ENCODE measurements around the gene ALDH1L1.

ALDH1L1 gene

GRCh38 chr3:126119008-126119675 is 61.2 kb downstream of the ALDH1L1 start:
- DNase-seq (ENCODE audit: low spot score): no peak

DNA sequence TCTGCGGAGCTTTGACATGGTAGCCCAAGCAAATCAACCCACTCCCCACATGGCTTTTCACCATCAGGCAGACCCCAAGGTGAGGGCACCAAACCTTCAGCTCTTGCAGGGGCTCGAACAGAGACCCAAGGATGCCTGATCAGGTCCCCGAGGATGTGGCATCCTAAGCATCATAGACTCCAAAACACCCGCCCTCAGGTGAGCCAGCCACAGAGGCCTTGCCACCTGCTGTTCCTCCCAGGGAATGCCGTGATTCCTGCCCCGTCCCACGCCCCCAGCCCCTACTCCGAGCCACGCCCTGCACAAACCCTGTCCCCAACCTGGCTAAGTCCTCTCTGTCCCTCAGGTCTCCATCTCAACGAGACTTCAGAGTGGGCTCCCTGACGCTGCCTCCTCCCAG is 61.8 kb downstream of the ALDH1L1 start:
- DNase-seq (ENCODE audit: low spot score): no peak

- DNase-seq (ENCODE audit: low spot score): no peak
Measured at GRCh38 chr3:126117786-126118185, 62.6 kb downstream of the ALDH1L1 start.

GRCh38 chr3:126117212-126117611 is 63.2 kb downstream of the ALDH1L1 start:
- DNase-seq (ENCODE audit: low spot score): no peak

GRCh38 chr3:126116526-126116925 is 63.9 kb downstream of the ALDH1L1 start:
- DNase-seq (ENCODE audit: low spot score): no peak

DNA sequence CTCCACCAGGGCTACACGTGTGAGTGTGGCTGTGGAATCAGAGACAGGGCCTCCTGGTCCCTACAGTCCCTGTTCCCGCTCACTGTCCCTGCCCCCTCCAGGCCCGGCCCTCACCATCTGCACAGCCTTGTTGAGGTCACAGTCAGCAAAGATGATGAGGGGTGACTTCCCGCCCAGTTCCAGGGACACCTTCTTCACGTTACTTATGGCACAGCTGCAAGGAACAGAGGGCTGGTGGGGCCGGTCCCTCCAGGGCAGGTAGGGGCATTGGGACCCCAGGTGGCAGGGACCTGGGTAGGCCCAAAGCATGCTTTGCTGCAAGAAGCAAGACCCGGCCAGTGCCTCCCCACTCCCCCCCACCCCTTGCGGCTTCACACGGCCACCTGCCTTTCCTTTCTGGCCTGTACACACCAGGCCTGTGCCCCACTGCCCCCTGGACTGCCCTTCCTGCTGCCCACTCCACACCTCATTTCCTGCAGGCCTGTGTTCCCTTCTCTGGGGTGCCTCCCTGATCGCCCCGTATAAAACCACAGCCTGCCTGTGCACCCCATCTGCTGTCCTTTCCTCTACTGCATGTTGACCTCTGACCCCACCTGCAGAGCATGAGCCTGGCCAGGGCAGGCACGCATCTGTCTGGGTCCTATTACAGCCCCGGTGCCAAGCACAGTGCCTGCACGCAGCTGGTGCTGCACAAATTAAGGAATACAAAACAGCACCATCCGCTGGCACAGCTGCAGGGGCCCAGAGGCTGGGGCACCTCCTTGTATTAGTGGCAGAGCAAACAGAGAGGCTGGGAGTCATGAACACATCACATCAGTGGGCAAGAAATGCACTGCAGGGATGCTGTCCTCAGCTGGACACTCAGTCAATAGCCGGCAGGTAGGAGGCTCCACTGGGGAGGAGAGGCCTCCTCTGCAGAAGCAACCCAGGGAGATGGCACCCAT is 65.7 kb downstream of the ALDH1L1 start:
- DNase-seq (ENCODE audit: low spot score): no peak

- DNase-seq (ENCODE audit: low spot score): no peak
Measured at GRCh38 chr3:126113733-126114442, 66.5 kb downstream of the ALDH1L1 start.

GRCh38 chr3:126113238-126113555 is 67.2 kb downstream of the ALDH1L1 start:
- no peak for DNase-seq (ENCODE audit: low spot score)

DNA sequence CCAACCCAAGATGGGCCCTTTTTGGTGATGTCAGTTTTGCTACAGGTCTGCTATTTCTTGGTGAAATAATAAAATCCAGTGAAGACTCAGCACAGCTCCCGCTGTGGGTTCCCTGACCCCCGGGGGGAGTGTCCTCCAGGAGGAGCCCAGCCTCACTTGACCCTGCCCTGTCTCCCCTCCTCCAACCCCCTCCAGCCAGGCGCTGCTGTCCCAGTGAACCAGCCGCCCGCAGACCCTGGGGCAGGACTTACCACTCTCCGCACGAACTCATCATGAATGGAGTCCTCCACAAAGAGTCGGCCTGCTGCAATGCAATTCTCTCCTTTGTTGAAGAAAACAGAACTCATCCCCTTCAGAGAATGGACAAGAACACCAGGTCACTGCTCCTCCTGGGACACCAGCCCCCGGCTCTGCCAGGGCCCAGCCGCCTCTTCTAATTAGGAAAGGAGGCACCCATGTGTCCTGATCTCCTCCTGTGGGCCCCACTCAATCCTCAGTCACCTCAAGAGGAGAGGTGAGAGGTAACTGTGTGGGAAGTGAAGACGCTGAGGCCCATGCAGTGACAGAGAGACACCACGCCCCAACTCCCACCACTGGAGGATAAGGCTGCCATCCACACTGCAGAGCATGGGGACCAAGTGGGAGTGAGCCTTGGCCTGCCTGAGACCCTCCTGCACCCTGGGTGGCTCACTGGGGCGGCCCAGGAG is 67.7 kb downstream of the ALDH1L1 start:
- no peak for DNase-seq (ENCODE audit: low spot score)

DNA sequence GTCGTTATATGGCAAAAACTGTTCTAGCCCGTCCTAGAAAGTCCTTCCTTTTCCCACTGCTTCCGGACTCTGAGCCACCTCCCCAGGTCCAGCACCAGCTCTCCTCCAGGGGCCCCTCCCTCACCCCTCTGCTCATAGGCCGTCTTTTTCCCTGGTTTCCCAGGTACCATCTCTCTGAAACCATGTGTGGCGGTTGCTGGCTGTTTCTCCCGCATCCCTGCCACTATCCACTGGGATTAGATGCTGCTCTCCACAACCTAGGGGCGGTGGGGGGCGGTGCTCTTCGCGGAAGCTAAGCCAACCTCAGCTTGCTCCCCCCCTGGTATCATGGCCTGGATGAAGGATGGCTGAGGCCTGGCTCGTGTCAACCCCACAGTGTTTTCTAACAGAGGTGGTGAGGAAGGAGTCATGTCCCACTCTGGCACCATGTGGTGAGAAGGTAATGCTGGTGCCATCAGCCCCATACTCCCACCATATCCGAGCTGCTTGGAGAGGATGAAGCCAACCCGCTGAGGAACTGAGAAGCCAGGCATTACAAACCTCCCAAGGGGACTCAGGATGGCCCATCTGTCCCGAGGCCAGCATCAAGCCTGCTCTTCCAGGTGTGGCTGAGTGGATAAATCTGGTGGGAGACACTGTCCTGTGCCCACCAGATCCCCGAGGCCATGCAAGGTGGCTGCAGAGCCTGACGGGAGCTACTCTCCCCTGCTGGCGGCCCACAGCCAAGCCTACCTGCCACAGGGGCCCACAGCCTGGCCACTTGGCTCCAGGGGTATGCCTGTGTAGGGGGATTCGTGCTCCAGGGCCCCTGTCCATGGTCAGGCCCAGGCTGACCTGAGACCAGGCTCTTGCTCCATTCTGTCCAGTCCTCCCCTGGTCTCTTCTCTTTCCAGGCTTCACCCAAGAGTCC is 68.6 kb downstream of the ALDH1L1 start:
- DNase-seq (ENCODE audit: low spot score): no peak

- no peak for DNase-seq (ENCODE audit: low spot score)
Measured at GRCh38 chr3:126111126-126111551, 69.2 kb downstream of the ALDH1L1 start.

DNA sequence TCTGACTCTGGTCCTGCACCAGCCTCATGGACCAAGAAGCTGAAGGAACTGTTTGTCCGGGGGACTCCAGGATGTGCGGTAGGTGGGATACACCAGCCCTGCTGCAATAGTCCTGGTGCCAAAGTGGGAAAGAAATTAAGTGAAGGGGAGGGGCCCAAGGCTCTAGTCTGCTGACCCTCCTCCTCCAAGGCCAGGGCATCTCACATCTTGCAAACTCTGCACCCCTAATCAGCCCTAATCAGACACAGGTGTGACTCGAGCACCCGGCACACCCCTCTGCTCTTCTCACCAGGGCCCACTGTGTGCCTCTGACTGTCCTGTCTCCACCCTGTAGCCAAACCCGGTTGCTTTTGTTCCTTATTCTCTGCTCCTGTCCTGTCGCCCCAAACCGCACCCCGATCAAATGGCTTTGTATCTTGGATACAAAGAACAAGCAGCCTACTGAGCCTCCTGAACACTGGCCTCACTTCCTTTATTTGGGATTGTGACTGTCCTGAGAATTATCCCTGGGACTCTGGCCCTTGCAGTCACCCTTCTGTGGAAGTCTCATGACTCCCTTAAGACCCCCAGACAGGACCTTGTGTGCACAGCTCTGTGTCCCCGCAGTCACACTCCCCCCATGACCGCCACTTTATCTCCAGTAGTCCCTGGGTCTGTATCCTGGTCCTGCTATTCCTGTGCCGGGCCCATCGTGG is 69.8 kb downstream of the ALDH1L1 start:
- no peak for DNase-seq (ENCODE audit: low spot score)

DNA sequence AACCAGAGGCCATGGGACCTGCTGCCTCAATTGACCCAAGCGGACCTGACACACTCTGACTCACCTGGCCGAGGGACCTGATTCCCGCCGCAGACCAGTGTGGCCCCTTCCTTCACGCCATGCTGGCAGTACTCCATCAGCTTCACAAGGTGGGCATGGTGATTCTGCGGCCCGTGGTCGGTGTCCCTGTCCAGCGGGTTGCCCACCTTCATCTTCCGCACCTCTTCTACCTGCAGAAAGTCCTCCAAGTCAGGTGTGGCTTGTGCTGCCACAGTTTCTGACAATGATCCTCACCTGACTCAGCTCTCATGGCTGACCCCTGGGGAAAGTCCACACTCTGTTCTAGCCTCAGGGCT is 70.5 kb downstream of the ALDH1L1 start:
- DNase-seq (ENCODE audit: low spot score): no peak

DNA sequence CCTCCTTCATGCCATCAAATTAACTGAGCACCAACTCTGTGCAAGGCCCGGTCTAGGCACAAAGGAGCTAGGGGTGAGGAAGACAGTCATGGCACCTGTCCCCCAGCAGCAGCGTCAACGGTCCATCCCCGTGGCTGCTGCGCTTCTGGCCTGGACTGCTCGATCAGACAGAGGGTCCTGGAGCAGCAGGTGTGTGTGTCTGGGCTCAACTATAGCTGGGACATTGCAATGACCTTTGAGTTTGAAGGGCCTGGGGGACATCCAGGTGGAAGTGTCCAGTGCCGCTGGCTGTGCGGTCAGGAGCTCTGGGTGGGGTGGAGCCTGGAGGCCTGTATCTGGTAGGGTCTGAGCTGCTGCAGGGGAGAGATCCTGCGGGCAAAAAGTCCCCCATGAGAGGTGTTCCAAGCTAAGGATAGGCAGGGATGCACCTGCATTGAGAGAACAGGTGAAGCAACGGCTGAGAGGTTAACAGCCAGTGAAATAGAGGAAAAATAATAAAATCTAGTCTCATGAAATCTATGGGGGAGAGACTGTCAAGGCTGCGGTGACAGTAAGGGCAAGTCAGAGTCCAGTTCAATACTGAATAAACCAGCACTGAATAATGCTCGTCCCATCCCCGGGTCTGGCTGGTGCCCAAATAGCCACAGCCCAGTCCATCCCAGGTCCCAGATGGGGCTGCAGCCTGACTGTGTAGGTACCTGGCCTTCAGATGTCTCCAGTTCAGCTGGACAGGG is 71.1 kb downstream of the ALDH1L1 start:
- DNase-seq (ENCODE audit: low spot score): no peak

GRCh38 chr3:126108676-126109050 is 71.7 kb downstream of the ALDH1L1 start:
- DNase-seq (ENCODE audit: low spot score): no peak

DNA sequence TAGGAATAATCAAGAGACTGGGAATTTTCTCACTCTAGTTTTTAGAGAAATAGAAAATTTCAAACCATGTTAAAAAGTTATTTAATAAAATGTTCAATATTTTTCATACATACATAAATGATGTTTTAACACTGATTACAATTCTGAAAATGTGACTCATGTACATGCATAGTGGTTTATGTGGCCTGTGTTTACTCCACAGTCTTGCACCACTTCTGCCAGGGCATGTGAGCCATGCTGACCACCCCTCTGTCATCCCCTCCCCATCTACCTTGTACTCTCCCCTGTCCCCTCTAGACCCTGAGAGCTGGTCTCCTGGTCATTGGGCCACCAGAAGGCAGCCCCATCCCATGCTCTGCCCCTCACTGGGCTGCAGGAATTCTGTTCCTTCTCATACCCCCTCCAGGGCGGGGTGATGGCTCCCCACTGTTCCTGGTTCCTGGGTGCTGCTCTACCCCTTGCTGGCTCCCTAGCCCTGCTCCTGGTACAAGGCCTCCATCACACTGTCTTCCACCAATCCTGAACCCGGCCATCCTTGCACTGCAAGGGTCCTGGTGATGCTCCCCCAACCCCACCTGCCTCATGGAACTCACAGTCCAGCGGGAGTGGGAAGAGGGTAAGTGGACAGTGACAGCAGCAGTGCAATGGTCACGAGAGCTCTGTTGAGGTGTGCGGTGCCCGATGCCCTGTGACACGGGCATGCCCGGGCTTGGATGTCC is 72.3 kb downstream of the ALDH1L1 start:
- DNase-seq (ENCODE audit: low spot score): no peak

DNA sequence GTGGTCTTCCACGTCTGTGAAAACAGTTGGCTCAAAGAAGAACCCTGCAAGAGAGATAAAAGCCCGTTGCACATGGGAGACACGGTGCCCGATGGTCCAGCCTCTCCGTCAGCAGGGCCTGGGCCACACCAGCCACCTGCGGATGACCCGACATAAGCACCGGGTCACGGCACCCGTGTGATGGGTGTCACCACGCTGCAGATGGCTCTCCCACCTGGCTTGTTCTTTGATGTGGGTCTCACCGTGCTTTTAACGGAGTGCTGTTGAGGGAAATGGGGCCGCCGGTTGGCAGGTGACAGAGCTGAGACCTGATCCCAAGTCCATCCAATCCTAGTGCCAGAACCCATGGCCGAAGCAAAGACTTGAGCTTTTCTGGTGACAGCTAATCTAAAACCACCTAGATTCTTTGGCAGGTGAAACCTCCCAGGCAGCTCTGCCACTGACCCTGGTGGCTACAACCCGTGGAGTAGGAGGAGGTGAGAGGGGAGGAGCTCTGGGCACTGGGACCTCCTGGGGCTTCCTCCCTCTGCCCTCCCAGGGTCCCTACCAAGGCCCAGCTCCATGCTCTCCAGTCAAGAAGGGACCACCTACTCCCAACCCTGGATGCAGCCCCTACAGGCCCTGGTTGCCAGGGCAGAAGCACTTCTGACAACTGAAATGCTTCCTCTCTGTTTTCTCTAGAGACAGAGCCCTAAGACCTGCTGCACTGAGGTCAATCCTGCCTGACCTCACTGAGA is 73.0 kb downstream of the ALDH1L1 start:
- DNase-seq (ENCODE audit: low spot score): no peak

DNA sequence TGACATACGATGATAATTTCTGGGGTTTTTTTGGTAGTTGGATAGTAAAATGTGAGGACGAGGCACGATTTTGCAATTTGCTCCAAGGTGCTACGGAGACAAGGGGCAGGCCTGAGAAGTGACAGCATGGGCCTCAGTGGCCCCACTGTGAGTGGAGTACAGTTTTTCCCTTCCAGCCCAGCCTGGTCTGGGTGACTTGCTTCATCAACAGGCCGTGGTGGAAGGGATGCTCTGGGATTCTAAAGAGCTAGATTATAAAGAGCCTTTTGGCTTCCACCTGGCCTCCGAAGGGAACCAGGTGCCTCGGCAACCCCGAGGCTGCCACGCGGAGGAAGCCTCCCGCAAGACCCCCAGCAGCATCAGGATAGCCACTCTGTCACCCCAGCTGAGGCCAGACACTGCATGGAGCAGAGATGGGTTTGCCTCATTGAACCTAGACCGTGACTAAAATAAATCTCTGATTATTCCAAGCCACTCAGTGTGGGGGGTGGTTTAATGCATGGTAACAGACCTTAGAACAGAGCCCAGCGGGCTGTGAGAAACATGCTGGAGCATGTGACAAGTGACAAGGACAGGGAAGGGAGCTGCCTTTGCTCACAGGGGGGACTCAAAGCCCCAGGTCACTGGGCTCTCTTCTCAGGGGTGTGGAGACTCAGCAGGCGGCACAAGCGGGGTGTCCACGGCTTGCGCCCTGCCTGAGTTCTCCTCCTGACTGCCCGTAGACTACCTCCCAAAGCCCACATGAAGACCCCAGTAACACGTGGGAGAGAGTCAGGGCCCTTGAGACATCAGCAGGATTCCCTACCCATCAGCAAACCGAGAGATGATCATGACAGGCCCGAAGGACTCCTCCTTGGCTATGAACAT is 73.8 kb downstream of the ALDH1L1 start:
- DNase-seq (ENCODE audit: low spot score): no peak

Measured in kidney tubule cell (primary cell).